HG03135 (cell line): ENCODE measurements around the gene YAF2.
A peak's percentile ranks its signal among the peaks of the same experiment; 100 is the strongest.

Experiments
- ATAC-seq: cut with Tn5 transposase; IDR thresholded peaks from one replicate; pipeline ENCODE4 v1.9.1; 2021; ENCODE audit warnings: mild to moderate bottlenecking, moderate library complexity; ENCODE audit not compliant: unreplicated experiment

The YAF2 gene

GRCh38 chr12:42238240-42239140 is at the start of gene YAF2:
YAF2 (minus strand) TSS chr12:42238248; CDS start chr12:42238180, 68 bp downstream.
- ATAC-seq, result peak; percentile 81

GRCh38 chr12:42286741-42287140 is 48.7 kb upstream of the YAF2 start:
- ATAC-seq, result no peak

GRCh38 chr12:42285431-42285830 is 47.4 kb upstream of the YAF2 start:
- no peak for ATAC-seq

- ATAC-seq, result no peak
Observed at GRCh38 chr12:42284876-42285275, 46.8 kb upstream of the YAF2 start.

GRCh38 chr12:42284157-42284556 is 46.1 kb upstream of the YAF2 start:
- ATAC-seq, result no peak

- ATAC-seq, result no peak
Observed at GRCh38 chr12:42283739-42284138, 45.7 kb upstream of the YAF2 start.

GRCh38 chr12:42282294-42282693 is 44.2 kb upstream of the YAF2 start:
- ATAC-seq, result no peak

- ATAC-seq, result no peak
Observed at GRCh38 chr12:42281844-42282243, 43.8 kb upstream of the YAF2 start.

GRCh38 chr12:42281278-42281677 is 43.2 kb upstream of the YAF2 start:
- ATAC-seq, result no peak

- no peak for ATAC-seq
Observed at GRCh38 chr12:42278128-42278510, 40.1 kb upstream of the YAF2 start.

- no peak for ATAC-seq
Observed at GRCh38 chr12:42277396-42278127, 39.5 kb upstream of the YAF2 start.

- no peak for ATAC-seq
Observed at GRCh38 chr12:42275499-42275898, 37.5 kb upstream of the YAF2 start.

- ATAC-seq, result no peak
Observed at GRCh38 chr12:42273706-42274105, 35.7 kb upstream of the YAF2 start.

GRCh38 chr12:42270596-42270995 is 32.5 kb upstream of the YAF2 start:
- no peak for ATAC-seq

- no peak for ATAC-seq
Observed at GRCh38 chr12:42267413-42268190, 29.6 kb upstream of the YAF2 start.

- no peak for ATAC-seq
Observed at GRCh38 chr12:42266579-42267230, 28.7 kb upstream of the YAF2 start.

- ATAC-seq, result no peak
Observed at GRCh38 chr12:42262271-42262670, 24.2 kb upstream of the YAF2 start.

- no peak for ATAC-seq
Observed at GRCh38 chr12:42261708-42262107, 23.7 kb upstream of the YAF2 start.

- ATAC-seq, result no peak
Observed at GRCh38 chr12:42260518-42260917, 22.5 kb upstream of the YAF2 start.

- no peak for ATAC-seq
Observed at GRCh38 chr12:42259699-42260098, 21.7 kb upstream of the YAF2 start.

- ATAC-seq, result no peak
Observed at GRCh38 chr12:42255866-42256261, 17.8 kb upstream of the YAF2 start.
